GM12878 (cell line): ENCODE data around the gene TELO2. TPM values are rescaled to one million over a fixed set of nuclear protein-coding genes. Genes with fewer than 3 reads are reported as not detected.
A peak's percentile ranks its signal among the peaks of the same experiment; 100 is the strongest.

Experiments
- ATAC-seq: fragments of 200-7000 bp; cut with Tn5 transposase; 3 replicates; pipeline ENCODE4 v1.9.1; 2020; ENCODE audit warnings: mild to moderate bottlenecking, moderate library complexity
- BruUV-seq: library from RNA; stranded (reverse); fragments of 400-500 nt; replicated peaks from 2 replicates; lab custom pipeline; 2021; lab: Mats Ljungman, UMichigan
- CTCF ChIA-PET: fragments of 300-600 bp; sonication (Branson Sonifier 250); formaldehyde crosslinking; extraction: SDS; loops from one replicate; lab custom pipeline; 2021; ENCODE audit warnings: inconsistent platforms; lab: Yijun Ruan, JAX
- POLR2A ChIA-PET: fragments of 350-600 bp; formaldehyde crosslinking; extraction: SDS; loops from one replicate; lab custom pipeline; 2021; ENCODE audit warnings: inconsistent platforms; lab: Charles Lee
- RAD21 ChIA-PET: fragments of 300-600 bp; sonication (Branson Sonifier 250); formaldehyde crosslinking; loops from one replicate; lab custom pipeline; 2023; ENCODE audit warnings: antibody characterized with exemption; ENCODE audit not compliant: unreplicated experiment; lab: Charles Lee
- SMC1A ChIA-PET: fragments of 300-600 bp; sonication (Branson Sonifier 250); formaldehyde crosslinking; loops from one replicate; lab custom pipeline; 2023; ENCODE audit not compliant: unreplicated experiment, uncharacterized antibody; lab: Charles Lee
- DNase-seq: peaks from one replicate; pipeline ENCODE4 v3.0.0-alpha.2; 2011; ENCODE audit warnings: low read depth, low spot score
- FAIRE-seq: peaks from 3 replicates; lab custom pipeline; 2011; peaks lifted over from hg19 to GRCh38; lab: Jason Lieb, UNC
- H2AFZ ChIP-seq: 2 replicates; pipeline ENCODE4 v1.6.0; 2011; ENCODE audit warnings: low read depth, low read length, control low read depth; ENCODE audit not compliant: control insufficient read depth
- H3K27ac ChIP-seq: 2 replicates; pipeline ENCODE4 v1.5.1; 2011; ENCODE audit warnings: control low read depth; ENCODE audit not compliant: control insufficient read depth, insufficient read depth
- H3K27me3 ChIP-seq, 2 experiments: replicated peaks in 1 of 2; 2 replicates each; pipeline versions ENCODE4 v1.6.0 to v1.6.1; 2011; ENCODE audit warnings: low read length in 1 of 2; ENCODE audit not compliant: control insufficient read depth in 2 of 2, insufficient read depth in 2 of 2
- H3K36me3 ChIP-seq, 2 experiments: 2 replicates each; pipeline ENCODE4 v1.5.1; 2011; ENCODE audit warnings: low read length in 1 of 2; ENCODE audit not compliant: control insufficient read depth in 2 of 2, insufficient read depth in 2 of 2
- H3K4me1 ChIP-seq: 2 replicates; pipeline ENCODE4 v1.6.1; 2011; ENCODE audit warnings: mild to moderate bottlenecking, low read length, moderate library complexity, mixed read lengths; ENCODE audit not compliant: control insufficient read depth, insufficient read depth
- H3K4me2 ChIP-seq: 2 replicates; pipeline ENCODE4 v1.6.0; 2011; ENCODE audit warnings: control low read depth; ENCODE audit not compliant: control insufficient read depth, insufficient read depth
- H3K4me3 ChIP-seq: fragments of 200-600 bp; sonication (generic); 2 replicates; pipeline ENCODE4 v1.5.1; 2016
- H3K79me2 ChIP-seq: 2 replicates; pipeline ENCODE4 v1.6.0; 2011; ENCODE audit warnings: low read length; ENCODE audit not compliant: control insufficient read depth, insufficient read depth
- H3K9ac ChIP-seq: 2 replicates; pipeline ENCODE4 v1.8.0; 2011; ENCODE audit warnings: low read length, control low read depth, mixed read lengths; ENCODE audit not compliant: control insufficient read depth, insufficient read depth
- H3K9me3 ChIP-seq: replicated peaks from 3 replicates; pipeline ENCODE4 v1.5.1; 2011; ENCODE audit warnings: mild to moderate bottlenecking, low read length; ENCODE audit not compliant: control insufficient read depth, insufficient read depth
- H4K20me1 ChIP-seq: 2 replicates; pipeline ENCODE4 v1.6.0; 2011; ENCODE audit not compliant: control insufficient read depth, insufficient read depth
- BMI1 ChIP-seq: fragments of 450-650 bp; IDR thresholded peaks from 2 replicates; pipeline ENCODE4 v1.6.1; 2016; ENCODE audit warnings: mild to moderate bottlenecking, moderate library complexity, borderline replicate concordance
- CREM ChIP-seq: IDR thresholded peaks from 2 replicates; pipeline ENCODE4 v1.6.1; 2014; ENCODE audit warnings: antibody characterized with exemption, low read depth
- JUNB ChIP-seq: IDR thresholded peaks from 2 replicates; pipeline ENCODE4 v1.6.1; 2016; ENCODE audit warnings: antibody characterized with exemption, mild to moderate bottlenecking
- KLF5 ChIP-seq: fragments of 450-650 bp; IDR thresholded peaks from 2 replicates; pipeline ENCODE4 v1.6.1; 2014; ENCODE audit warnings: mild to moderate bottlenecking; ENCODE audit not compliant: partially characterized antibody
- MEF2B ChIP-seq: fragments of 450-650 bp; IDR thresholded peaks from 2 replicates; pipeline ENCODE4 v1.6.1; 2018; ENCODE audit warnings: mild to moderate bottlenecking, moderate library complexity; ENCODE audit not compliant: partially characterized antibody, poor library complexity, severe bottlenecking
- RAD21 ChIP-seq: IDR thresholded peaks from 2 replicates; pipeline ENCODE4 v1.6.1; 2011; ENCODE audit warnings: mild to moderate bottlenecking, low read depth, low read length, moderate library complexity; ENCODE audit not compliant: insufficient read depth
- SMARCA5 ChIP-seq: fragments of 450-650 bp; IDR thresholded peaks from 2 replicates; pipeline ENCODE4 v1.6.1; 2017; ENCODE audit warnings: mild to moderate bottlenecking
- STAT3 ChIP-seq: IDR thresholded peaks from 2 replicates; pipeline ENCODE4 v1.6.1; 2011; ENCODE audit warnings: low read depth, low read length, improper control_type of control experiment
- TCF3 ChIP-seq: IDR thresholded peaks from 2 replicates; pipeline ENCODE4 v1.6.1; 2012; ENCODE audit warnings: low read depth, mild to moderate bottlenecking, low read length, borderline replicate concordance; ENCODE audit not compliant: insufficient read depth
- ZNF207 ChIP-seq: fragments of 450-650 bp; IDR thresholded peaks from 2 replicates; pipeline ENCODE4 v1.6.1; 2014; ENCODE audit warnings: antibody characterized with exemption, mild to moderate bottlenecking, borderline replicate concordance
- WGBS: methylation state at CpG from one replicate; pipeline ENCODE4 v1.1.6; 2016; ENCODE audit warnings: low lambda C conversion rate; ENCODE audit not compliant: insufficient replicate concordance, insufficient coverage; ENCODE audit errors: missing lambda C conversion rate; 5-methylcytosine and 5-hydroxymethylcytosine counted together
- in situ Hi-C: fragments of 300-500 bp; cut with MboI; formaldehyde crosslinking; loops from 9 replicates; pipeline ENCODE4 v1.14.3; 2018; ENCODE audit warnings: mixed read lengths
- intact Hi-C: fragments of 100-400 bp; cut with micrococcal nuclease; formaldehyde crosslinking; loops from one replicate; pipeline ENCODE4 v1.14.2; 2022; ENCODE audit not compliant: unreplicated experiment
- polyA plus RNA-seq, 11 experiments: library from polyadenylated mRNA; depleted of rRNA in 4 of 11; unstranded in 6 of 11; stranded (reverse) in 5 of 11; fragments of >200 nt; fragmentation: Nextera tagmentation in 4 of 11; fragmentation: Illumina TruSeq in 1 of 11; extraction: Ambion mirVana in 4 of 11; extraction: Trizol in 1 of 11; gene quantifications; 1 replicate in 1 of 11; 2 replicates in 10 of 11; pipeline versions ENCODE4 v1.2.1 to v1.2.3, GENCODE V29; 2011 to 2016; ENCODE audit warnings: inconsistent platforms in 2 of 11, missing spikeins in 2 of 11, low read depth in 1 of 11
- total RNA-seq, 4 experiments: library from RNA; depleted of rRNA in 3 of 4; stranded (reverse); fragments of >200 nt in 3 of 4; fragmentation: Illumina TruSeq in 1 of 4; extraction: Trizol in 1 of 4; gene quantifications; 2 replicates each; pipeline versions ENCODE4 v1.2.1 to v1.2.3, GENCODE V29; 2013 to 2021
- TF ChIP-seq, protein P1 (sequence below): fragments of 450-650 bp; IDR thresholded peaks from 2 replicates; pipeline ENCODE4 v1.6.1; 2017; ENCODE audit warnings: mild to moderate bottlenecking, low read depth, inconsistent platforms; ENCODE audit not compliant: poor library complexity, severe bottlenecking
- TF ChIP-seq, protein P2 (sequence below), 3 experiments: IDR thresholded peaks in 2 of 3; conservative IDR thresholded peaks in 1 of 3; 2 replicates each; pipeline ENCODE4 v1.5.1; 2011; ENCODE audit warnings: low read depth in 3 of 3, low read length in 3 of 3, mild to moderate bottlenecking in 3 of 3, control low read depth in 2 of 3, moderate library complexity in 2 of 3, inconsistent platforms in 1 of 3, mixed read lengths in 1 of 3; ENCODE audit not compliant: control insufficient read depth in 2 of 3, insufficient read depth in 1 of 3; ENCODE audit errors: extremely low read depth in 1 of 3
- TF ChIP-seq, protein P3 (sequence below): IDR thresholded peaks from 2 replicates; pipeline ENCODE4 v1.6.1; 2011; ENCODE audit warnings: low read depth, low read length, improper control_type of control experiment, borderline replicate concordance
- TF ChIP-seq, protein P4 (sequence below): fragments of 450-650 bp; formaldehyde crosslinking; IDR thresholded peaks from 2 replicates; pipeline ENCODE4 v1.4.0; 2022; ENCODE audit warnings: mild to moderate bottlenecking, moderate library complexity

TELO2 gene
- total and polyA plus RNA-seq, 10 of the 15 experiments (the other 5 are each of a cell fraction or from before 2014, with no cell fraction given): 0.55 to 72.8 (median 18.6) TPM

DNA sequence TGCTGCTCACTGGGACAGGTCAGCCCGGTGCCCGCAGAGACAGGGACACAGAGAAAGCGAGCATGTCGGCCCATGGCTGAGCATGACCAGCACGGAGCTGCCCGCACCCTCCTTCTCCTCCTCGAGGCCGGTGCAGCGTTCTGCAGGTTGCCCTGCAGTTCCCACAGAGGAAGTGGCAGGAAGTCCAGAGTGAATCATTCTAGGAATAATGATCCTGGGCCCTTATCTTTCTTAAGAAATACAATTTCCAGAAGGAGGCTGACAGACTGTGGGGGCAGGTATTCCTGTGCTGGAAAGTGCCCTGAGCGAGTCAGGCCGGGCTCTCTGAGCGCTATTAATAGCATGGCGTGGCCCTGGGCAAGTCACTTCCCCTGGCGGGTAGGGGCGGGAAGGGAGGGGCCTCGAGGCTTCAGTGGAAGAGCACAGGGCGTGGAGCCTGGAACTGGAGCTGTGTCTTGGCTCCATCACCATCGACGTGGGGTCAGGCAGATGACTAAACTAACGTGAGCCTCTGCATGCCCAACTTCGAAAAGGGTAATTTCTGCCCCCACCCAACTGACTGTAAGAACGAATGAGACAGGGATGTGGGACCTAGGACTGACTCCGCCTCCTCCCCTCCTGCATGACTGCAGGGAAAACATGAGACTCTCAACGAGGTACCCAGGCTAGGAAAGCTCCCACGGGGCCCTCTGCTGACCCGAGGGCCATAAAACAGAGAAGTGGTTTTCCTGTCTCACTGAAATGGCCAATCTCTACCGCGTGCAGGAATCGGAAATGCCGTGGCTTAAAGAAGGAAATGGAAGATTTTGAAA, 50.1 kb downstream of the TELO2 start:
- no peaks in the 10 kb centered on the region for H3K79me2 ChIP-seq
- ChIA-PET SMC1A (no interaction called here), POLR2A (no interaction called here), RAD21 (no interaction called here), CTCF (no interaction called here)
- DNase-seq (peak; percentile 20), FAIRE-seq (peak; percentile 49), ATAC-seq (peak; percentile 67)
- intact Hi-C loops: no loop called here
- no peaks in the 10 kb centered on the region for H3K36me3 ChIP-seq
- peak overlapping the region; percentile 72 for H2AFZ ChIP-seq
- H4K20me1 ChIP-seq: no peaks in the 10 kb centered on the region
- H3K27me3 ChIP-seq: no peaks in the 10 kb centered on the region
- no peak overlapping the region for H3K9ac ChIP-seq
- no peak overlapping the region for H3K27ac ChIP-seq
- peaks cover 14% of the 10 kb centered on the region for H3K4me1 ChIP-seq
- no TSS peak for BruUV-seq
- no peaks in the 10 kb centered on the region for H3K9me3 ChIP-seq
- H3K4me3 ChIP-seq: no peak overlapping the region
- in situ Hi-C loops: no loop called here
- H3K4me2 ChIP-seq: peak overlapping the region; percentile 77; the same call in 1 of the 2 replicates
- WGBS: 32% methylated on average over 27 of the region's 30 CpGs
- TF ChIP-seq BMI1 (no peak), RAD21 (peak; percentile 33; the same call in 1 of the 2 replicates), STAT3 (no peak), CREM (no peak), MEF2B (peak; percentile 32), ZNF207 (no peak), TCF3 (no peak), KLF5 (no peak), SMARCA5 (no peak), JUNB (no peak)
- TF ChIP-seq, protein P1, sequence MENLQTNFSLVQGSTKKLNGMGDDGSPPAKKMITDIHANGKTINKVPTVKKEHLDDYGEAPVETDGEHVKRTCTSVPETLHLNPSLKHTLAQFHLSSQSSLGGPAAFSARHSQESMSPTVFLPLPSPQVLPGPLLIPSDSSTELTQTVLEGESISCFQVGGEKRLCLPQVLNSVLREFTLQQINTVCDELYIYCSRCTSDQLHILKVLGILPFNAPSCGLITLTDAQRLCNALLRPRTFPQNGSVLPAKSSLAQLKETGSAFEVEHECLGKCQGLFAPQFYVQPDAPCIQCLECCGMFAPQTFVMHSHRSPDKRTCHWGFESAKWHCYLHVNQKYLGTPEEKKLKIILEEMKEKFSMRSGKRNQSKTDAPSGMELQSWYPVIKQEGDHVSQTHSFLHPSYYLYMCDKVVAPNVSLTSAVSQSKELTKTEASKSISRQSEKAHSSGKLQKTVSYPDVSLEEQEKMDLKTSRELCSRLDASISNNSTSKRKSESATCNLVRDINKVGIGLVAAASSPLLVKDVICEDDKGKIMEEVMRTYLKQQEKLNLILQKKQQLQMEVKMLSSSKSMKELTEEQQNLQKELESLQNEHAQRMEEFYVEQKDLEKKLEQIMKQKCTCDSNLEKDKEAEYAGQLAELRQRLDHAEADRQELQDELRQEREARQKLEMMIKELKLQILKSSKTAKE: no peak
- TF ChIP-seq, protein P2, sequence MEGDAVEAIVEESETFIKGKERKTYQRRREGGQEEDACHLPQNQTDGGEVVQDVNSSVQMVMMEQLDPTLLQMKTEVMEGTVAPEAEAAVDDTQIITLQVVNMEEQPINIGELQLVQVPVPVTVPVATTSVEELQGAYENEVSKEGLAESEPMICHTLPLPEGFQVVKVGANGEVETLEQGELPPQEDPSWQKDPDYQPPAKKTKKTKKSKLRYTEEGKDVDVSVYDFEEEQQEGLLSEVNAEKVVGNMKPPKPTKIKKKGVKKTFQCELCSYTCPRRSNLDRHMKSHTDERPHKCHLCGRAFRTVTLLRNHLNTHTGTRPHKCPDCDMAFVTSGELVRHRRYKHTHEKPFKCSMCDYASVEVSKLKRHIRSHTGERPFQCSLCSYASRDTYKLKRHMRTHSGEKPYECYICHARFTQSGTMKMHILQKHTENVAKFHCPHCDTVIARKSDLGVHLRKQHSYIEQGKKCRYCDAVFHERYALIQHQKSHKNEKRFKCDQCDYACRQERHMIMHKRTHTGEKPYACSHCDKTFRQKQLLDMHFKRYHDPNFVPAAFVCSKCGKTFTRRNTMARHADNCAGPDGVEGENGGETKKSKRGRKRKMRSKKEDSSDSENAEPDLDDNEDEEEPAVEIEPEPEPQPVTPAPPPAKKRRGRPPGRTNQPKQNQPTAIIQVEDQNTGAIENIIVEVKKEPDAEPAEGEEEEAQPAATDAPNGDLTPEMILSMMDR (IDR thresholded peaks at IDR 0.05 in 2 of 3, conservative IDR thresholded peaks at IDR 0.05 in 1 of 3; ENCODE audit: control insufficient read depth in 2 of 3, extremely low read depth in 1 of 3, insufficient read depth in 1 of 3, low read depth in 3 of 3, low read length in 3 of 3): peak in 1 of 3 experiments; percentile 27; a peak in 2 of 6 replicates
- TF ChIP-seq, protein P3, sequence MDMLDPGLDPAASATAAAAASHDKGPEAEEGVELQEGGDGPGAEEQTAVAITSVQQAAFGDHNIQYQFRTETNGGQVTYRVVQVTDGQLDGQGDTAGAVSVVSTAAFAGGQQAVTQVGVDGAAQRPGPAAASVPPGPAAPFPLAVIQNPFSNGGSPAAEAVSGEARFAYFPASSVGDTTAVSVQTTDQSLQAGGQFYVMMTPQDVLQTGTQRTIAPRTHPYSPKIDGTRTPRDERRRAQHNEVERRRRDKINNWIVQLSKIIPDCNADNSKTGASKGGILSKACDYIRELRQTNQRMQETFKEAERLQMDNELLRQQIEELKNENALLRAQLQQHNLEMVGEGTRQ: no peak
- TF ChIP-seq, protein P4, sequence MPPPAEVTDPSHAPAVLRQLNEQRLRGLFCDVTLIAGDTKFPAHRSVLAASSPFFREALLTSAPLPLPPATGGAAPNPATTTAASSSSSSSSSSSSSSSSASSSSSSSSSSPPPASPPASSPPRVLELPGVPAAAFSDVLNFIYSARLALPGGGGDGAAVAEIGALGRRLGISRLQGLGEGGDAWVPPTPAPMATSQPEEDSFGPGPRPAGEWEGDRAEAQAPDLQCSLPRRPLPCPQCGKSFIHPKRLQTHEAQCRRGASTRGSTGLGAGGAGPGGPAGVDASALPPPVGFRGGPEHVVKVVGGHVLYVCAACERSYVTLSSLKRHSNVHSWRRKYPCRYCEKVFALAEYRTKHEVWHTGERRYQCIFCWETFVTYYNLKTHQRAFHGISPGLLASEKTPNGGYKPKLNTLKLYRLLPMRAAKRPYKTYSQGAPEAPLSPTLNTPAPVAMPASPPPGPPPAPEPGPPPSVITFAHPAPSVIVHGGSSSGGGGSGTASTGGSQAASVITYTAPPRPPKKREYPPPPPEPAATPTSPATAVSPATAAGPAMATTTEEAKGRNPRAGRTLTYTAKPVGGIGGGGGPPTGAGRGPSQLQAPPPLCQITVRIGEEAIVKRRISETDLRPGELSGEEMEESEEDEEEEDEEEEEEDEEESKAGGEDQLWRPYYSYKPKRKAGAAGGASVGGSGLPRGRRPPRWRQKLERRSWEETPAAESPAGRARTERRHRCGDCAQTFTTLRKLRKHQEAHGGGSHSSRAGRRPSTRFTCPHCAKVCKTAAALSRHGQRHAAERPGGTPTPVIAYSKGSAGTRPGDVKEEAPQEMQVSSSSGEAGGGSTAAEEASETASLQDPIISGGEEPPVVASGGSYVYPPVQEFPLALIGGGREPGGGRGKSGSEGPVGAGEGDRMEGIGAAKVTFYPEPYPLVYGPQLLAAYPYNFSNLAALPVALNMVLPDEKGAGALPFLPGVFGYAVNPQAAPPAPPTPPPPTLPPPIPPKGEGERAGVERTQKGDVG: no peak
